GM12874 (cell line): Measurements from ENCODE around the gene BOD1L2.

ENCODE experiments used
- CTCF ChIP-seq: IDR thresholded peaks from 2 replicates; pipeline ENCODE4 v1.5.1; 2011; ENCODE audit warnings: low read depth, mild to moderate bottlenecking, control low read depth, low read length, moderate library complexity; ENCODE audit not compliant: insufficient read depth

BOD1L2 gene

GRCh38 chr18:57122936-57123510 is 23.9 kb upstream of the BOD1L2 start:
- TF ChIP-seq CTCF, result no peak

- no peak for TF ChIP-seq CTCF
Observed at GRCh38 chr18:57125627-57126026, 21.3 kb upstream of the BOD1L2 start.

- TF ChIP-seq CTCF, result no peak
Observed at GRCh38 chr18:57128220-57128932, 18.5 kb upstream of the BOD1L2 start.

GRCh38 chr18:57131101-57131500 is 15.8 kb upstream of the BOD1L2 start:
- no peak for TF ChIP-seq CTCF

GRCh38 chr18:57131782-57132181 is 15.1 kb upstream of the BOD1L2 start:
- TF ChIP-seq CTCF, result no peak

- TF ChIP-seq CTCF, result no peak
Observed at GRCh38 chr18:57134618-57135135, 12.2 kb upstream of the BOD1L2 start.

GRCh38 chr18:57135699-57136098 is 11.2 kb upstream of the BOD1L2 start:
- TF ChIP-seq CTCF, result no peak
